GM20000 (cell line): Measurements from ENCODE around the gene RAB1B.
"Not testable (repeated sequence)": the region's sequence is repeated elsewhere in the genome, so short reads cannot be mapped to it uniquely, and the experiment has no call there.

Experiments
- DNase-seq: peaks from one replicate; pipeline ENCODE4 v3.0.0; 2012; ENCODE audit warnings: low spot score
- TF ChIP-seq, protein P1 (sequence below): IDR thresholded peaks from 2 replicates; pipeline ENCODE4 v1.5.1; 2012; ENCODE audit warnings: mild to moderate bottlenecking, control low read depth; ENCODE audit errors: extremely low read depth, missing control alignments

Gene RAB1B

DNA sequence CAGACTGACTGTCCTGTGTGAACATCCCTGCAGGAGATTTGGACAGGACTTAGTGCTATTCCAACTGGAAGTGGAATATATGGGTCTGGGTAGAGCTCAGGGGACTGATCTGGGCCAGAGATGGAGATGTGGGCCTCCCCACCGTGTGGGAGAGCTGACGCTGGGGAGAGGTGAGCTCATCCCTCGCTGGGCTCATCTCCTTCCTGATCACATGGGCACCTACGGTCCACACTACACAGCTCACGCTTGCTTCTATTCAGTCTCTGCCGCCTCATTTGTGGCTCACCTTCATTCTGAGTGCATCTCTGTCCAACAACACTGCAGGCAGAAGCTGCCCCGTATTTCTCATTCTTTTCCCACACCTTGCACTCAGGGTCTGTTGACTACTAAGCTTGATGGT lies 16.6 kb upstream of the RAB1B start:
- DNase-seq, result no peak
- TF ChIP-seq, protein P1, sequence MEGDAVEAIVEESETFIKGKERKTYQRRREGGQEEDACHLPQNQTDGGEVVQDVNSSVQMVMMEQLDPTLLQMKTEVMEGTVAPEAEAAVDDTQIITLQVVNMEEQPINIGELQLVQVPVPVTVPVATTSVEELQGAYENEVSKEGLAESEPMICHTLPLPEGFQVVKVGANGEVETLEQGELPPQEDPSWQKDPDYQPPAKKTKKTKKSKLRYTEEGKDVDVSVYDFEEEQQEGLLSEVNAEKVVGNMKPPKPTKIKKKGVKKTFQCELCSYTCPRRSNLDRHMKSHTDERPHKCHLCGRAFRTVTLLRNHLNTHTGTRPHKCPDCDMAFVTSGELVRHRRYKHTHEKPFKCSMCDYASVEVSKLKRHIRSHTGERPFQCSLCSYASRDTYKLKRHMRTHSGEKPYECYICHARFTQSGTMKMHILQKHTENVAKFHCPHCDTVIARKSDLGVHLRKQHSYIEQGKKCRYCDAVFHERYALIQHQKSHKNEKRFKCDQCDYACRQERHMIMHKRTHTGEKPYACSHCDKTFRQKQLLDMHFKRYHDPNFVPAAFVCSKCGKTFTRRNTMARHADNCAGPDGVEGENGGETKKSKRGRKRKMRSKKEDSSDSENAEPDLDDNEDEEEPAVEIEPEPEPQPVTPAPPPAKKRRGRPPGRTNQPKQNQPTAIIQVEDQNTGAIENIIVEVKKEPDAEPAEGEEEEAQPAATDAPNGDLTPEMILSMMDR, result no peak

DNA sequence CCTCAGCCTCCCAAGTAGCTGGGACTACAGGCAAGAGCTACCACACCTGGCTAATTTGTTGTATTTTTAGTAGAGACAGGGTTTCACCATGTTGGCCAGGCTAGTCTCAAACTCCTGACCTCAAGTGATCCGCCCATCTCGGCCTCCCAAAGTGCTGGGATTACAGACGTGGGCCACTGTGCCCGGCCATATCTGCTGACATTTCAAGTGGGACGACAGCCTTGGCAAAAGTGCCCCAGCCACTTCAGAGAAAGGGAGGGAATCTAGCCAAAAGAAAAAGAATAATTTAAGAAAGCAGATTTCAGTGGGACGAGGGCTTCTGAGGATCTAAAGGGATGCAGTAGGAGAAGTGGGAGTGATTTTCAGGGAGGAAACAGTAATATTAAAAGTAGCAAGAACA lies 15.4 kb upstream of the RAB1B start:
- DNase-seq, result not testable (repeated sequence)

DNA sequence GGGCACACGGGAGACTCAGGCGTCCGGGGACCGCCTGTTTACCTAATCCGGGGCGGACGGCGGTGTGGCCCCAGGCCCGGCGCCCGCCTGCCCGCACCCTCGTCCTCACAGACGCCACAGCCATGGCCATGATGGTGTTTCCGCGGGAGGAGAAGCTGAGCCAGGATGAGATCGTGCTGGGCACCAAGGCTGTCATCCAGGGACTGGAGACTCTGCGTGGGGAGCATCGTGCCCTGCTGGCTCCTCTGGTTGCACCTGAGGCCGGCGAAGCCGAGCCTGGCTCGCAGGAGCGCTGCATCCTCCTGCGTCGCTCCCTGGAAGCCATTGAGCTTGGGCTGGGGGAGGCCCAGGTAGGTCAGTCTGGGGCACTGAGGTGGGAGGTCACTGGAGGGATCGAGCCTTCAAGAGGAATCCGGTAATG lies 10.0 kb upstream of the RAB1B start:
- DNase-seq, result no peak
- TF ChIP-seq, protein P1, result no peak

DNA sequence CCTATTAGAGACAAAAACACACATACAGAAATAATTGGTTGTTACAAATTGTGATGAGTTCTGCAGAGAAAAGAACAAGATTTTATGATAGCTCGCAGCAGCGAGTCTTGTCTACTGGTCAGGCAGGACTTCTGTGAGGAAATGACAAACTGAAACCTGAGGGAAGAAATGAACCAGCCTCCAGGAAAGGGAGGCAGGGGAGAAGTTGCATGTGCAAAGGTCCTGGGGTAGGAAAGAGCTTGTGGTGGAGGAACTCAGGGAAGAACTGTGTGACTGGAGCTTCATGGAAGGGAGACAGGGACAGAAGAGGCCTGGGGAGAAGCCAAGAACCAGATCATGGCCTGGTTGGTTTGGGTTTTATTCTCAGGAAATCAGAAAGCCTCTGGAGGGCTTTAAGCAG lies 9.2 kb upstream of the RAB1B start:
- TF ChIP-seq, protein P1, result no peak
- DNase-seq, result no peak

DNA sequence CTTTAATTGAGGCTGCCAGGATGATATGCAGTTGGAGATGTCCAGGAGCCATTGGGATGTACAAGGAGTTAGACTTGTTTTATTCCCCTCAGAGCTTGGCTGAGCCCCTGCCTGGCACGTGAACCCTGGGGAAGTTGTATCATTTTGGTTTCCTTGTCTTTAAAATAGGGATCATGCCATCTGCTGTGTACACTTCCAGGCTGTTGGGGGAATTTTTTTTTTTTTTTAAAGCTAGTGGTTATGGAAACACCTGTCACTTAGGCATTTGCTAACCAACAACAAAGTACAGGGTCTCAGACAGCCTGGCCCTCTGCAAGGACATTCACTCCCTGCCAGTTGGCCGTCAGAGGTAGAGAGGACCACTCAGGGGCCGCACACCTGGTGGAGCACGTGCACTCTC lies 8.5 kb upstream of the RAB1B start:
- no peak for DNase-seq
- TF ChIP-seq, protein P1, result no peak

DNA sequence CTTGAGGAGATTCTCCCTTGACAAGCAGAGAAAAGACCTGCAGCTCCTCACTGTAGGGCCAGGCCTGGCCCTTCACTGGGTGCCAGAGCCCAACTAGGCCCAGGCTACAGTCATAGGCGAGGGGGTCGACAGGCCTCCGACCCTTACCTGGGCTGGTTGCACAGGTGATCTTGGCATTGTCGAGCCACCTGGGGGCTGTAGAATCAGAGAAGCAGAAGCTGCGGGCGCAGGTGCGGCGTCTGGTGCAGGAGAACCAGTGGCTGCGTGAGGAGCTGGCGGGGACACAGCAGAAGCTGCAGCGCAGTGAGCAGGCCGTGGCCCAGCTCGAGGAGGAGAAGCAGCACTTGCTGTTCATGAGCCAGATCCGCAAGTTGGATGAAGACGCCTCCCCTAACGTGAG lies 6.9 kb upstream of the RAB1B start:
- TF ChIP-seq, protein P1, result no peak
- DNase-seq, result no peak

DNA sequence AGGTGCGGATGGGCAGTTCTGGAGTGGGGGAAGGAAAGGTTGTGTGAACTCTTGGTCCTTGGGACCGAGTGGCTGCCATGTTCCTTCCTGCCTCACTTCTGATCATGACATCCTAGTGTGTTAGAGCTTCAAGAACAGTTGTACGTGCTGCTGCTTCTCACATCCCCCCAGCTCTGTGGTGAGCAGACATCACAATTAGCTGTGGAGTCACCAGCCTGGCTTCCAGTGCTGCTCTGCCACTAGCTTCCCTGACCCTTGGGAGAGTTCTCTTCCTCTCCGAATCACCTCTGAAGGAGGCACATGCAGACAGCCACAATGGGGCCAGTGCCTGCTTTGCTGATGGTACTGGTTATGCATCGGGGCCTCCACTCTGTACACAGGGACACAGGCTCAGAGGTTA lies 6.2 kb upstream of the RAB1B start:
- TF ChIP-seq, protein P1, result no peak
- no peak for DNase-seq

DNA sequence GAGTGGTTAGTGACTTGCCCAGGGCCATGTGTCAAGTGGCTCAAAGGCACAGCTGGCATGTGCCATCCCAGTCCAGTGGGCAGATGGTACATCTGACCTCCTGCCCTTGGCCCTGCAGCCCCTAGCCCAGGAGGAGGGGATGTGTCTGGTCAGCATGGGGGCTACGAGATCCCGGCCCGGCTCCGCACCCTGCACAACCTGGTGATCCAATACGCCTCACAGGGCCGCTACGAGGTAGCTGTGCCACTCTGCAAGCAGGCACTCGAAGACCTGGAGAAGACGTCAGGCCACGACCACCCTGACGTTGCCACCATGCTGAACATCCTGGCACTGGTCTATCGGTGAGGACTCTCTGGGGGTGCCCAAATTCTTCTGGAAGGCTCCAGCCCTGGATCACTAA lies 5.7 kb upstream of the RAB1B start:
- TF ChIP-seq, protein P1, result no peak
- DNase-seq, result no peak
